Osteocyte (in vitro differentiated cells): ENCODE measurements around the gene HEMK1. TPM values are rescaled to one million over a fixed set of nuclear protein-coding genes. Genes with fewer than 3 reads are reported as not detected.

Experiments
- DNase-seq: peaks from one replicate; pipeline ENCODE4 v3.0.0; 2021; ENCODE audit warnings: mixed read lengths; ENCODE audit not compliant: unreplicated experiment; ENCODE audit errors: extremely low spot score
- H3K27ac Mint-ChIP-seq: one replicate; pipeline ENCODE4 v1.8.0; 2021; ENCODE audit warnings: mild to moderate bottlenecking, mixed read lengths; ENCODE audit not compliant: unreplicated experiment
- H3K27me3 Mint-ChIP-seq: one replicate; pipeline ENCODE4 v1.8.0; 2021; ENCODE audit warnings: mixed read lengths; ENCODE audit not compliant: unreplicated experiment
- H3K36me3 Mint-ChIP-seq: one replicate; pipeline ENCODE4 v1.8.0; 2021; ENCODE audit warnings: mixed read lengths; ENCODE audit not compliant: unreplicated experiment
- H3K4me1 Mint-ChIP-seq: one replicate; pipeline ENCODE4 v1.8.0; 2021; ENCODE audit warnings: mixed read lengths; ENCODE audit not compliant: unreplicated experiment
- H3K4me3 Mint-ChIP-seq: one replicate; pipeline ENCODE4 v1.8.0; 2021; ENCODE audit warnings: mild to moderate bottlenecking, moderate library complexity, mixed read lengths; ENCODE audit not compliant: unreplicated experiment
- H3K9me3 Mint-ChIP-seq: one replicate; pipeline ENCODE4 v1.8.0; 2021; ENCODE audit warnings: mixed read lengths; ENCODE audit not compliant: unreplicated experiment
- long read RNA-seq: library from polyadenylated mRNA; unstranded; transcript quantifications from one replicate; pipeline ENCODE4 v2.0.0, GENCODE V29; 2021
- total RNA-seq: library from RNA; stranded (reverse); gene quantifications from 2 replicates; pipeline ENCODE4 v1.2.1, GENCODE V29; 2021
- TF ChIP-seq, protein P1 (sequence below): fragments of 200-600 bp; sonication (generic); IDR thresholded peaks from 2 replicates; pipeline ENCODE4 v1.5.0; 2021; ENCODE audit warnings: antibody characterized with exemption, mild to moderate bottlenecking, moderate library complexity

Gene HEMK1, protein sequence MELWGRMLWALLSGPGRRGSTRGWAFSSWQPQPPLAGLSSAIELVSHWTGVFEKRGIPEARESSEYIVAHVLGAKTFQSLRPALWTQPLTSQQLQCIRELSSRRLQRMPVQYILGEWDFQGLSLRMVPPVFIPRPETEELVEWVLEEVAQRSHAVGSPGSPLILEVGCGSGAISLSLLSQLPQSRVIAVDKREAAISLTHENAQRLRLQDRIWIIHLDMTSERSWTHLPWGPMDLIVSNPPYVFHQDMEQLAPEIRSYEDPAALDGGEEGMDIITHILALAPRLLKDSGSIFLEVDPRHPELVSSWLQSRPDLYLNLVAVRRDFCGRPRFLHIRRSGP
- total RNA-seq = 19.9 and 23.1 TPM in 2 replicates
- long read RNA-seq, full-length matches to known transcripts = 19 of 34 reads
- long read RNA-seq, partial matches to known transcripts = 1 of 34 reads
- long read RNA-seq, other reads (novel, unspliced or antisense) = 14 of 34 reads

DNA sequence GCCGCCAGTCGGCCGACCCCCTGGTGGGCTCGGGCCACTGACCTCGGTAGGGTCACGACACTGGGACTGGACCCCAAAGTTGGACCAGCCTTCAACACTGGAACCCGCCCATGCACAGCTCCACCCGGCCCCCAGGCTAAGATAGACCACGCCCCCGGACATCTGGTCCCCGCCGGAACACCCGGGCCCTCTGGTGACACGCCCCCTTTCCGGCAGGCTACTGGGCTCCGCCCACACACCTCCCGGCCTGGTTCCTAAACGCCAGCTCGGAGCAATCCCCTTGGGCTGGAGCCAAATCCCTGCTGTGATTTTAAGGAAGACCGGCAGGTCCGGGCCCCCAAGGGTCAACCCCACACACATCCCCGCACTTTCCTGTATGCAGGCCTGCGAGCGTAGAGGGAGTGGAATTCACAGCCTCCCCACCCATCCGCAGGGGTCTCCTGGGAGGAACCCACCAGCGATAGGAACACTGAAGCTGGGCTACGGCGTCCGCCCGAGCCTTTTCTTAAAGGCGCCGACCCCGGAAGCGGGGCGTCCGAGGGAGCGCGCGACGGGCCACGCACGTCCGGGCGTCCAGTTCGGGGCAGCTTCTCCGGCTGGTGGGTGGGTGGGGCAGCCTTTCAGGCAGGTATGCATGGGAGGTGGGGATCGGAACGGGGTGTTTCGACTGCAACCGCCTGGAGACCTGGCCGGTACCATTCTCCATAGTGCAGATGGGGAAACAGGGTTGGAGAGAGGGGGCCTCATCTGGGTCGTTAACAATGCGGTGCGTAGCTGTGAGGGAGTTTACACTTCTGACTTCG lies at the start of gene HEMK1:
Gene HEMK1, plus strand, starts transcription at position 576 of the 803 bp plus-strand sequence. CDS start 1,583 bp downstream, outside the sequence.
- Mint-ChIP-seq H3K4me1 (peaks cover 17% of the 10 kb centered on the region), H3K9me3 (no peaks in the 10 kb centered on the region), H3K27ac (peak within 1 kb of the TSS; percentile 95), H3K4me3 (peak within 1 kb of the TSS; percentile 97), H3K36me3 (no peaks in the 10 kb centered on the region), H3K27me3 (no peaks in the 10 kb centered on the region)
- DNase-seq = peak; percentile 98
- TF ChIP-seq, protein P1, sequence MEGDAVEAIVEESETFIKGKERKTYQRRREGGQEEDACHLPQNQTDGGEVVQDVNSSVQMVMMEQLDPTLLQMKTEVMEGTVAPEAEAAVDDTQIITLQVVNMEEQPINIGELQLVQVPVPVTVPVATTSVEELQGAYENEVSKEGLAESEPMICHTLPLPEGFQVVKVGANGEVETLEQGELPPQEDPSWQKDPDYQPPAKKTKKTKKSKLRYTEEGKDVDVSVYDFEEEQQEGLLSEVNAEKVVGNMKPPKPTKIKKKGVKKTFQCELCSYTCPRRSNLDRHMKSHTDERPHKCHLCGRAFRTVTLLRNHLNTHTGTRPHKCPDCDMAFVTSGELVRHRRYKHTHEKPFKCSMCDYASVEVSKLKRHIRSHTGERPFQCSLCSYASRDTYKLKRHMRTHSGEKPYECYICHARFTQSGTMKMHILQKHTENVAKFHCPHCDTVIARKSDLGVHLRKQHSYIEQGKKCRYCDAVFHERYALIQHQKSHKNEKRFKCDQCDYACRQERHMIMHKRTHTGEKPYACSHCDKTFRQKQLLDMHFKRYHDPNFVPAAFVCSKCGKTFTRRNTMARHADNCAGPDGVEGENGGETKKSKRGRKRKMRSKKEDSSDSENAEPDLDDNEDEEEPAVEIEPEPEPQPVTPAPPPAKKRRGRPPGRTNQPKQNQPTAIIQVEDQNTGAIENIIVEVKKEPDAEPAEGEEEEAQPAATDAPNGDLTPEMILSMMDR = no peak

- Mint-ChIP-seq H3K4me1 (peaks cover 18% of the 10 kb centered on the region), H3K36me3 (no peaks in the 10 kb centered on the region), H3K27ac (no peak overlapping the region), H3K4me3 (no peak overlapping the region), H3K9me3 (no peaks in the 10 kb centered on the region), H3K27me3 (peaks cover 31% of the 10 kb centered on the region)
- TF ChIP-seq, protein P1 = no peak
- DNase-seq = no peak
These were observed 48.5 kb upstream of the HEMK1 start for GRCh38 chr3:50520849-50521248.

GRCh38 chr3:50521572-50521971 lies 47.8 kb upstream of the HEMK1 start:
- no peak overlapping the region for H3K4me3 Mint-ChIP-seq
- peaks cover 31% of the 10 kb centered on the region for H3K27me3 Mint-ChIP-seq
- DNase-seq = no peak

GRCh38 chr3:50523279-50523811 lies 46.0 kb upstream of the HEMK1 start:
- no peak overlapping the region for H3K27ac Mint-ChIP-seq
- DNase-seq = no peak
- H3K27me3 Mint-ChIP-seq = peaks cover 31% of the 10 kb centered on the region
- no peak overlapping the region for H3K4me3 Mint-ChIP-seq
- H3K9me3 Mint-ChIP-seq = no peaks in the 10 kb centered on the region
- peaks cover 6% of the 10 kb centered on the region for H3K4me1 Mint-ChIP-seq
- TF ChIP-seq, protein P1 = no peak
- no peaks in the 10 kb centered on the region for H3K36me3 Mint-ChIP-seq

More at GRCh38 chr3:50521572-50521971, 47.8 kb upstream of the HEMK1 start:
- Mint-ChIP-seq H3K36me3 (no peaks in the 10 kb centered on the region), H3K27ac (no peak overlapping the region), H3K4me1 (peaks cover 11% of the 10 kb centered on the region), H3K9me3 (no peaks in the 10 kb centered on the region)
- TF ChIP-seq, protein P1 = no peak
